GM18511 (cell line): Measurements from ENCODE around the gene MID1.

ENCODE experiments used
- ATAC-seq: cut with Tn5 transposase; IDR thresholded peaks from one replicate; pipeline ENCODE4 v1.9.1; 2021; ENCODE audit warnings: mild to moderate bottlenecking, moderate library complexity; ENCODE audit not compliant: unreplicated experiment

Gene MID1

GRCh38 chrX:10577853-10578252 lies 42.5 kb downstream of the MID1 start:
- ATAC-seq, result no peak

DNA sequence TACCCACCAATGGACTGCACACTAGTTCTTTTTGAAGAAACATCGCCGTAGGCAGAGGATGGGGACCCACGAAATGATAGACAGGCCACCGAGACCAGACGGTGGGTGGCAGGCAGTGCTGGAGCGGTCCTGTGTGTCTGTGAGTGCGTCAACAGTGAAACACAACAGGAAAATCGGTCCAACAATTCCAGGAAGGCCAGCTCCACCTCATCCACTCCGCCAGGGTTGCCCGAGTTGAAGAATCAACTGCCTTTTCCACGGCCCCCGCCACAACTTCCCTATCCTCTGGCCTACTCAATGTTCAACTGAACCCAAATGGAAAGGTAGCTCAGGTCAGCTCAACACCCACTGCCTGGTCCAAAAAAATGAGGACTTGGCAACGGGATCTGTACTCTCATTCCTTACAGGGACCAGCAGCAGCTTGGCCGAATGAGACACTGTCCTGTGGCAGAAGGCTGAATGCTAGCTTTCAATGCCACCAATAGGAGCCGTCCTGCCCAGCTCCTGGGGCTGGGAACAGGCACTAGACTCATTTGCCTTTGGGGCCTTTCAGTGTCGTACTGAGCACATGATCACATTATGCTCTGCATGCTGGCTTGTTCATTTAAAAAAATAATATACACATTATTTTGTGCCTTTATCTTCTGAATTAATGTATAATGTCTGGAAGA lies 43.5 kb downstream of the MID1 start:
- ATAC-seq, result no peak

GRCh38 chrX:10576186-10576585 lies 44.2 kb downstream of the MID1 start:
- no peak for ATAC-seq

DNA sequence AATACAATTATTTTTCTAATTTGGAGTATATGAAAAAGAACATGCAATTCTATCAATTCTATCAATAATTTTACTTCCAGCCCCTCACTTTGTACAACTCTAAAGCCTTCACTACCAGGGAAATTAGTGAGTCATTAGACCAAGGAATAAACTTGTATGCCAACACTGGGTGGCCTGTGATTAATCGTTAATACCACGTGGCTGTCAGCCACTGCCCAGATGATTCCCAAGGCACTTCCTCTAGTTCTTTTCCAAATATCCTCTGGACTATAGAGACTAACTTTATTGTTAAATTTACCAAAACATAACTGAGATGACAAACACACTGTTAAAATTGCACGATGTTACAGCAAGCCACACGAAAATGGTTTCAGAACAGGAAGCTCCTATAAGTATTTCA lies 45.7 kb downstream of the MID1 start:
- no peak for ATAC-seq

GRCh38 chrX:10571260-10571659 lies 49.1 kb downstream of the MID1 start:
- no peak for ATAC-seq

DNA sequence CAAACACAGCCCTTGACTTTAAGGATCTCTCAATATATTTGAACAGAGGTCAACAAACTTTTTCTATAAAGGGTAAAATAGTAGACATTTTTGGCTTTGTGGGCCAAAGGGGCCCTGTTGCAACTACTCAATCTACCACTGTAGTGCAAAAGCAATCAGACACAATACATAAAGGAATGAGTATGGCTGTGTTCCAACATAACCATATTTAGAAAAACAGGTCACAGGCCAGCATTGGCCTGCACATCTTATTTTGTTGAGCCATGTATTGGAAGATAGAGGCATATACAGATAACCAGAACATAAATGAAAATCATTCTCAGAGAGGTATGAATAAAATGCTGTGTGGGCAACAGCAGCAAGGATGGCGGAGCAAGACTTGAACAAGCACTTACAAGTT lies 49.8 kb downstream of the MID1 start:
- no peak for ATAC-seq

DNA sequence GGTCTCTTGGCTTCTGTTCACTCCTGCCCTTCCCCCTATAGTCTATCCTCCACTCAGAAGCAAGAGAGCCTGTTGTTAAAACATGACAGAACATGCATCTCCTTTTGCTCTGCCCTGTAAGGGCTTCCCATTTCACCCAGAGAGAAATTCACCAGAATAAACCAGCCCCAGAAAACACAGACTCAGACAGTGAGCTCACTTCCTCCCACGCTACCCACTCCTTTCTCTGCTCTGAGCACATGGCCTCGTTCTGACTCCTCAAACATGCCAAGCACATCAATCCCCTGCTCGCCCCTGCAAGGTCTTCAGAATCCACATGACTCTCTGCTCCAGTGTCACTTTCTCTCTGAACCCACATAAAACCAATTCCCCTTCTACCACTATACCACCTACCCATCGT lies 50.4 kb downstream of the MID1 start:
- no peak for ATAC-seq

DNA sequence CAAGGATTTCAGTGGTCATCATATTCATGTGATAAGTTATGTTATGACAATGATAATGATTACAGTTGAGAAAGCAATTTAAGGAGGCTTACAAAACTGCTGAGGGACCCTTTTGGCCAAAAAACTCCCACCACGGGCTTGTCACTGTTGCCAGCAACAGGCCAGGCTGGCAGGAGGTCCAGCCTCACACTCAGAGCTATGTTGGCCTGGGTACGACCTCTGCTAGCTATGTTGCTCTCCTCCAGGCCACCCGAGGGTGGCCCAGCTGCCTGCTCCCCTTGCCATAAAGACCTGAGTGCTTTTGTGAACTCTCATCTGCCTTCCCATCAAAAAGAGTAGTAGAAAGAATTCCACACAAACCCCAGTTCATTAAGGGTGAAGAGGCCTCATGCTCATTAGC lies 52.0 kb downstream of the MID1 start:
- ATAC-seq, result no peak

- ATAC-seq, result no peak
Observed at GRCh38 chrX:10567136-10567535, 53.2 kb downstream of the MID1 start.

DNA sequence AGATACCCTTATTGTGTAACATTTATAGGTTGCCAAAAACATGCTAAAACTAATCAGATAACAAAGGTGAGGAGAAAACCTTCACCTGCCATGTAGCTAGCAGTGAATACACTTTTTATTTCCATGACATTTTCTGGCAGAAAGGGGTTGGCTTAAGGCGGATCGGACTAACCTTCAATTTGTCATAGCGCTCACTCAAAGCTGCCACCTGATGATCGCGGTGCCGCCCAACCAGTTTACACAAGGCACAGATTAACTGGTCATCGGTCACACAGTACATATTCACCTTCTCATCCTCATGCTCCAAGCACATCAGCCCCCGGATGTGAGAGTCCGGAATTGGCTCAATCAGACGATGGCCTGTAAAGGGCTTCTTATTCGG lies 53.7 kb downstream of the MID1 start:
- no peak for ATAC-seq

DNA sequence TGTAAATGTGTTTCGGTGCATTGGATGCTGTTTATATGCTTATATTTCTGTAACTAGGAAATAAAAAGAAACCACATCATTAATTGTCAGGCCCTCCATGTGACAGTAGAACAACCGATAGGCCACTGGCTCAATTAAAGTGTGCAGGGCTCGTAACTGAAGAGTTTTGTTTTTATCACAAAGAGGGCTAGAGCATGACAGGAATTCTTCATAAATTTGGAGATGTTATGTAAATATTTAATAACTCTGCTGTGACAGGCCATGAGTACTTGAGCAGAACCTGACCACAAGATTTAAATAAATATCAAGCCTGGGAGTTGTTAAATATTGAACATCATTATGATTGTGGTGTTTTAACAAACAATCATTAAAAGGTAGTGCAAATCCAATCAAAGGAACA lies 55.9 kb downstream of the MID1 start:
- ATAC-seq, result no peak

DNA sequence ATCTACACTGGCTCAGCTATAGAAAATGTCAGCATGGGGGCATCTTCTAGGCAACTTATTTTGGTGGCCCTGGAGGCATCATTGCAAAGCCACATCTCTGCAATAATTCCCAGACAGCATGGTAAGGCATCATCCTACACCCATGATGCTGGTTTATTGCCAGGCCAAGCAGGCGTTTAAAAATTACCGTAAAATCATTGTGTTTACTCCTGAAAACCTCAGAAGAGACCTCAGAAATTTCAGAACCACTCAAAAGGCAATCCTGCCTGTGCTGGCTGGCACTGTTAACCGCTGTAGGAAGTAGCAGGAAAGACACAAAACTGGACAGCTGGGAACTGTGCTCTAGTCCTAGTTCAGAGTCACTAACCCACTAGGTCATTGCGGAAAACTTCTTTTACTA lies 63.2 kb downstream of the MID1 start:
- no peak for ATAC-seq

DNA sequence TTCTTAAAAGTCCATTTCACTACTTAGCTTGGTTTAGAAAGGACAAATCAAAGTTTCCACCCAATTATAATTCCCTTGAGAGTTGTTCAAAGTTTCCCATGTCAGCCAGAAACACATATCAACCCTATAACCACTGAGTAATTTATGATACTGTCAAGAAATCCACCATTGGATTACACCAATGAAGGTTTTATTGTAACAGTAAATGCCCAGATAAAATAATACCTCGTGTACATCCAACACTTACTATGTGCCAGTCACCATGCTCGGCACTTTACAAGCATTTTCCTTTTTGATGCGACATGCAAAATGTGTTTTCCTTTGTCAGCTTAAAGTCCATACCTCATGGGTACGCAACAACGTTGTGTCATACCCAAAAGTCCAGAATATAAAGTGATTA lies 64.0 kb downstream of the MID1 start:
- no peak for ATAC-seq

- ATAC-seq, result no peak
Observed at GRCh38 chrX:10555846-10556245, 64.5 kb downstream of the MID1 start.

DNA sequence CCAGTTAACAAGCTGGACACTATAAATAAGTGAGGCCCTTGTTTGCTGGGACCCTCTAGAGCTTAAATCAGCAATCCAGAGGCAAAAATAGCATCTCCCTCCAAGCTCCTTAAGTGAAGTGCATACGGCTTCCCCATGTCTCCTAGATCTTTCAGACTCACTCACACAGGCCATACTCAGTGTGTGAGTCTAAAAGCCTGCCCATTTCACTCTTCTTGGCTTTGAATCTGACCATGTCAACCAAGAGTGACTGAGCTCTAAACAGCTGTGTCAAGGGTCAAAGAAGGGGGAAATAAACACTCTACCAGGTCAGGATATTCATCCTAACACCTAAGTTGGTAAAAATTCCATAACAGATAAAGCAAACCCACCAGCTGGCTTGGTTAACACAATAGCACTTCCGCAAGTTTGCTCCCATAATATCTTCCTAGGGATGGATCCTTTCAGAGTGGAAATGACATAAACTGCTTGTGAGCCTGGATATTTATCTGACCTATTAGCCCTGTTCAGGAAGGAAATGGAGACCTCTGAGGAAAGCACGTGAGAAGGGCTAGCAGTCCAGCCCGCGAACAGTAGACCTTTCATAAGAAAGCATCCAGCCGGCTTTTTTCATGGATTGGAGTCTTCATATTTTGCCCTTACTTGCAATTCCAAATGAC lies 65.6 kb downstream of the MID1 start:
- no peak for ATAC-seq

- ATAC-seq, result no peak
Observed at GRCh38 chrX:10549280-10549679, 71.1 kb downstream of the MID1 start.

DNA sequence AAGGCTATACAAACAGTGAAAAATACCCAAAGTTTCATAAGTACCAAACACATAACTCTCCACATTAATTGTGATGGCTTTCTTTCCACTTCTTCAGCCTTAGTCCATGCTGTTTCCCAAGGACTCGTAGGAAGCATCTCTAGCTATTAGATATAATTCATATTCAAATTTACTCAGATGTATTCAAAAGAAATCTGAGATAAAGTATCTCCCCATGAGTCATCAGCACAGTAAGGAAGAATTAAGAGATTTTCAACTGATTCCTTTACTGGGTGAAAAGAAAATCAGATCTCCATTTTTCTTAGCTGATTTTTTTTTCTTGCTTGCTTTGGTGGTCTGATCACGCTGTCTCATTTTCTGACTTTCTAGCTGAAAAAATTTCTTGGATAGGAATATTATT lies 71.7 kb downstream of the MID1 start:
- no peak for ATAC-seq

- no peak for ATAC-seq
Observed at GRCh38 chrX:10545882-10546281, 74.5 kb downstream of the MID1 start.

DNA sequence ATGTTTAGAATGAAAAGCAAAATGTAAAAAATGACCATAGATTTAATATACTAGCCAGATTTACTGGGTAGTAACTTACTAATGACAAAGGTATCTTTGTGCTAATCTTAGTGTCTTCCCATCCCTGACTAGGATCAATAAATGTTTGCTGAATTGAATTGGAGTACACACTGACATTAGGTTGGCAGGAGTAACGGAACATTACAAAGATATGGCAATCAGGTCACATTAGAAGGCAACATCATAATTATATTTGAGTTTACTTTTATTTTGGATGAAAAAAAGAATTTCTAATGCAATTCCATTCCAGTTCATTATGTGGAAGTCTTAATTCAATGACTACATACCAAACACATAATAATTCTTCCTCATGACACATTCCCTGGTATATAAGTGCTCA lies 77.8 kb downstream of the MID1 start:
- no peak for ATAC-seq

- ATAC-seq, result no peak
Observed at GRCh38 chrX:10538831-10539230, 81.6 kb downstream of the MID1 start.

DNA sequence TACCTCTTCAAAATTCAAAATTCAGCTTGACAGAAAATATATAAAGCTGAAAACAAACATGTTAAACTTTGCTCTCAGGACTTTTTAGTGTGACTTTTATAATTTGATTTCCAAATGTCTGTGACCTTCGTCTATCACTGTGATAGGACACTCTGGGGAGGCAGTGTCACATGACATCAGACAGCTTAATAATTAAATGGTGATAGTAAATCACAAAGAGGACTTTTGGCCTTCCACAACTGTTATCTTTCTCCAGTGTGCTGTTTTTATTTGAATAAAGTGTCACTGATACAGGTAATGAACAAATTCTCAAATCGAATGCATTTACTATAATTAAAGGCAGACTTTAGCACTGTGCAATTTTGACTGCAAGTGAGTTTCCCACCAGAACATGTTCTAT lies 83.1 kb downstream of the MID1 start:
- ATAC-seq, result no peak

GRCh38 chrX:10536744-10537143 lies 83.6 kb downstream of the MID1 start:
- no peak for ATAC-seq

- no peak for ATAC-seq
Observed at GRCh38 chrX:10534611-10535010, 85.8 kb downstream of the MID1 start.
